ENCODE measurements around the gene ATP6V0E1. TPM values are rescaled to one million over a fixed set of nuclear protein-coding genes. Genes with fewer than 3 reads are reported as not detected.

ATP6V0E1 gene
- total RNA-seq, 1 donor from 2014 or later, result 272 TPM

GRCh38 chr5:173033923-173034322, 50.4 kb downstream of the ATP6V0E1 start:
- Mint-ChIP-seq H3K27me3 (ENCODE audit: low read depth) (no peaks in the 10 kb centered on the region), H3K9me3 (ENCODE audit: low read depth) (no peaks in the 10 kb centered on the region), H3K27ac (ENCODE audit: unreplicated experiment) (no peak overlapping the region), H3K36me3 (ENCODE audit: low read depth) (peaks cover 7% of the 10 kb centered on the region), H3K4me3 (ENCODE audit: unreplicated experiment) (no peak overlapping the region), H3K4me1 (ENCODE audit: low read depth) (peaks cover 20% of the 10 kb centered on the region)
- TF ChIP-seq CTCF (IDR thresholded peaks at IDR 0.05), result no peak
- DNase-seq (ENCODE audit: low spot score), result no peak

GRCh38 chr5:173035904-173036707, 52.5 kb downstream of the ATP6V0E1 start:
- H3K9me3 Mint-ChIP-seq (ENCODE audit: low read depth), result no peaks in the 10 kb centered on the region
- peak overlapping the region; percentile 74 for H3K27ac Mint-ChIP-seq (ENCODE audit: unreplicated experiment)
- H3K4me3 Mint-ChIP-seq (ENCODE audit: unreplicated experiment), result no peak overlapping the region
- peaks cover 20% of the 10 kb centered on the region for H3K4me1 Mint-ChIP-seq (ENCODE audit: low read depth)
- H3K27me3 Mint-ChIP-seq (ENCODE audit: low read depth), result no peaks in the 10 kb centered on the region
- no peak for DNase-seq (ENCODE audit: low spot score)
- peaks cover 9% of the 10 kb centered on the region for H3K36me3 Mint-ChIP-seq (ENCODE audit: low read depth)
- TF ChIP-seq CTCF (IDR thresholded peaks at IDR 0.05), result no peak

DNA sequence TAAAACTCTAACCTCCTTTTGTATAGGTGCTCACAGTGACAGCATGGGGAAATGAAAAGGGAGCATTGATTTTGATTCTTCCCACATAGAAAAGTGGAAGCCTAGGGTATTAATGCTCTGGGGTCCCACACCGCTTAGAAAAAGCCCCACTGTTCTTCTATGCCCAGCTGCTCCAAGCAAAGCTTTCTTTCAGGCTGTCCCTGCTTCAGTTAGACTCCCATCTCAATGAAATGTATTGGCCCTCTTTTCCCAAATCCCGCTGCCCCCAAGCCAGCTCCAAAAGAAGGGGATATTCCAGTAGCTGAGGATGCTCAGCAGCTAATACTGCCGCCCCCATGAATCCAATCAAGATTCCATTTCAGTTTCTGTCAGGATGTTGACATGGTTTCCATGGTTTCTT, 55.6 kb downstream of the ATP6V0E1 start:
- Mint-ChIP-seq H3K27me3 (ENCODE audit: low read depth) (no peaks in the 10 kb centered on the region), H3K4me3 (ENCODE audit: unreplicated experiment) (no peak overlapping the region), H3K9me3 (ENCODE audit: low read depth) (no peaks in the 10 kb centered on the region), H3K36me3 (ENCODE audit: low read depth) (peaks cover 9% of the 10 kb centered on the region), H3K27ac (ENCODE audit: unreplicated experiment) (no peak overlapping the region), H3K4me1 (ENCODE audit: low read depth) (peaks cover 20% of the 10 kb centered on the region)
- TF ChIP-seq CTCF (IDR thresholded peaks at IDR 0.05), result no peak
- DNase-seq (ENCODE audit: low spot score), result no peak

DNA sequence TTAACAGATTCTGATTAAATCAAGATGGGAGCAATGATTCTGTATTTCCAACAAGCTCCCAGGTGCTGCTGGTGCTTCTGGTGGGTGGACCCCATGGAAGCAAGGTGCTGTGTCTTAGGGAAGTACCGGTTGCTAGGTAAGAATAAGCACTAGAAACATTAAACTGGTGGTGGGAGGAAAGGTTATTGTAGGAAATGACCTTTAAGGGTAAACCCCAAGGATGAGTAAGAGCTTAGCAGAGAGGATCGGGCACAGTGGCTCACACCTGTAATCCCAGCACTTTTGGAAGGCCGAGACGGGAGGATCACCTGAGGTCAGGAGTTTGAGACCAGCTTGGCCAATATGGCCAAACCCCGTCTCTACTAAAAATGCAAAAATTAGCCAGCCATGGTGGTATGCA, 56.4 kb downstream of the ATP6V0E1 start:
- TF ChIP-seq CTCF (IDR thresholded peaks at IDR 0.05), result no peak

GRCh38 chr5:173041881-173042762, 58.6 kb downstream of the ATP6V0E1 start:
- H3K9me3 Mint-ChIP-seq (ENCODE audit: low read depth), result no peaks in the 10 kb centered on the region
- DNase-seq (ENCODE audit: low spot score), result no peak
- peaks cover 3% of the 10 kb centered on the region for H3K4me1 Mint-ChIP-seq (ENCODE audit: low read depth)
- TF ChIP-seq CTCF (IDR thresholded peaks at IDR 0.05), result no peak
- H3K36me3 Mint-ChIP-seq (ENCODE audit: low read depth), result peaks cover 2% of the 10 kb centered on the region
- H3K4me3 Mint-ChIP-seq (ENCODE audit: unreplicated experiment), result no peak overlapping the region
- H3K27me3 Mint-ChIP-seq (ENCODE audit: low read depth), result no peaks in the 10 kb centered on the region
- no peak overlapping the region for H3K27ac Mint-ChIP-seq (ENCODE audit: unreplicated experiment)

More for the DNA sequence above, 56.4 kb downstream of the ATP6V0E1 start:
- H3K27ac Mint-ChIP-seq (ENCODE audit: unreplicated experiment), result no peak overlapping the region
- H3K9me3 Mint-ChIP-seq (ENCODE audit: low read depth), result no peaks in the 10 kb centered on the region
- no peak overlapping the region for H3K4me3 Mint-ChIP-seq (ENCODE audit: unreplicated experiment)
- DNase-seq (ENCODE audit: low spot score), result no peak
- H3K36me3 Mint-ChIP-seq (ENCODE audit: low read depth), result peaks cover 9% of the 10 kb centered on the region
- peaks cover 17% of the 10 kb centered on the region for H3K4me1 Mint-ChIP-seq (ENCODE audit: low read depth)
- H3K27me3 Mint-ChIP-seq (ENCODE audit: low read depth), result no peaks in the 10 kb centered on the region
